Lung microvascular endothelial cell (primary cell): ENCODE results near the gene SMARCD1. TPM values are rescaled to one million over a fixed set of nuclear protein-coding genes. Genes with fewer than 3 reads are reported as not detected.
A peak's percentile ranks its signal among the peaks of the same experiment; 100 is the strongest.

Source experiments
- DNase-seq, 2 donors: peaks; one replicate each; pipeline versions ENCODE4 v3.0.0 to v3.0.0-alpha.2; 2010; ENCODE audit warnings: low read depth in 2 of 2
- total RNA-seq: library from RNA; depleted of rRNA; stranded (reverse); fragments of >200 nt; gene quantifications from 2 replicates; pipeline ENCODE4 v1.2.1, GENCODE V29; 2014

The SMARCD1 gene
- 41.6 and 41.9 TPM in 2 replicates for total RNA-seq

DNA sequence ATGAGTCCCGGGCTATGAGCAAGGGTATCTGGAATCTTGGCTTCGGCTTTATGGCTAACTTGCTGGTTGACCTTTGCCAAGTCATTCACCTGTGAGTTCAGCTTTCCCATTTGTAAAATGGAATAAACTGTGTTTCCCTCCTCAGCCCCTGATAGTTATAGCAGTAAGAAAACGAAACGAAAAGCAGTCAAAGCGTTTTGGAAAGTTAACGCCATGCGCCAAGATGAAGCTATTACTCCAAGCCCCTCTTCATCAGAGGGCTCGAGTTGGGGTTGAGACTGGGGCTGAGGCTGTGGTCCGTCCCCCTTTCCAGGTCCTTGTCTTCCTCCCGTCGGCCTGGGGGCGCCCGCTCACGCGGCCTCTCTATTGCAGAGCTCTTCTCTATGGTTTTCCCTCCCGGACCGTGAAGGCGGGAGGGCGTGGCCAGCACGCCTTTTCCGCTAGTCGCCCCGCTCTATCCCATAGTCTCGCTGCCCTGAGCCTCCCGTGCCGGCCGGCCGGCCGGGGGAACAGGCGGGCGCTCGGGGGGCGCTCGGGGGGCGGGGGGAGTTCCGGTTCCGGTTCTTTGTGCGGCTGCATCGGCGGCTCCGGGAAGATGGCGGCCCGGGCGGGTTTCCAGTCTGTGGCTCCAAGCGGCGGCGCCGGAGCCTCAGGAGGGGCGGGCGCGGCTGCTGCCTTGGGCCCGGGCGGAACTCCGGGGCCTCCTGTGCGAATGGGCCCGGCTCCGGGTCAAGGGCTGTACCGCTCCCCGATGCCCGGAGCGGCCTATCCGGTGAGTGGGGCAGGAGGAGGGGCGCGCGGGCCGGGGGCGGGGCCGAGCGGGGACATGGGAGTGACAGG, at the start of gene SMARCD1:
Gene SMARCD1, plus strand, starts transcription at position 568 of the 840 bp plus-strand sequence. Its CDS starts 28 bp downstream, at position 596.
- DNase-seq: peak; percentile 94 to 96

DNA sequence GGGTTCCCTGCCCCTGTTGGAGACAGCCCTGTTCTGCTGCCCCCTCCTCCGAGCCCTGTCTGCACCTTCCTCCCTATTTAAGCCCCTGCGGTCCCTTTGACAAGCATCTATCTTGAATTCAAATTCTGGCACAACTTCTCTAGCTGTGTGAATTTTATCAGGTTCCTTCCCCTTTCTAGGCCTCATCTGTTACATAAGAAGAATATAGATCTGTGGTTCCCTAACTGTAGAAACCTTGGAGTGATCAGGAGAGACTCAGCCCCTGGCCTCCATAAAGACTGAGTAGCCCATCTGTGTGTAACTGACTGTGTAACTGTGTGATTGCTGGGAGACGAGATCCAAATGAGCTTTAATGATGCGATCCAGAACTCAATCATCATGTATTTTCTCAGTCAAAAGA, 46.8 kb upstream of the SMARCD1 start:
- no peak for DNase-seq

- peak; percentile 78 to 83 for DNase-seq
Observed at GRCh38 chr12:50039151-50039835, 45.8 kb upstream of the SMARCD1 start.

DNA sequence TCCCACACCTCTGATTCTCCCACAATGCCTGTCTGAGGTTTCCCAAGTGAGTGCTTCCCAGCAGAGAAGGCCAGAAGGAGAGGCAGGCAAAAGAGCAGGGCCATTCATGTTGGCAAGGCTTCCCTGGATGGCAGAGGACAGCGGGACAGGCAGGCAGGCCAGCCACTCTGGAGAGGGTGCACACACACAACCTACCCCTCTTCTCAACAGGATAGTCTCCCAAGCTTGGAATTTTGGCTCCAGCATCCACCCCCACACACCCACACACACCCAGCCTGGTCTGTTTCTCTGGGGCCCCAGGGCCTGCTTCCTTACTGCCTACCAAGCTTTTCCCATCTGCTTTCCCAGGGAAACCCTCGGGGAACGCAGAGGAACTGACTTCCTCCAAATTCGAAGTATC, 44.5 kb upstream of the SMARCD1 start:
- no peak for DNase-seq

GRCh38 chr12:50041062-50041860, 43.9 kb upstream of the SMARCD1 start:
- no peak for DNase-seq

DNA sequence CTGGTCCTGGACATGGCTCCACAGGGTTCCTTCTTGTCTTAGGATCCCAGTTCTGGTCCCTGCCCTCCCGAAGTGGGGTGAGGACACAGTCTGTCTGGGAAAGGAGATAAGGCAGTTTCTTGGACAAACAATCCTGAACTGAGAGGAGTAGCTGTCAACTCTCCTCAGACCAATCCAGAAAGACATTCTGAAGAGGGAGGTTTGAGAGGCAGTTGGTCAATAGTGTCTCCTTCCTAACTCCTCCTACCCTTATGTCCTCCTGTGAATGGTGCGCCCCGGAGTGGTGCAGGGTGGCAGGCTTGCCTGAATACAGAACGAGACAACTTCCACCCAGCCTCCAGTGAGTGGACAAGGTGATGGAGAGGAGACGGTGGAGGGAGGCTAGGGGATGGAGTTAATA, 43.2 kb upstream of the SMARCD1 start:
- DNase-seq: no peak

- no peak for DNase-seq
Observed at GRCh38 chr12:50042693-50043092, 42.4 kb upstream of the SMARCD1 start.

- no peak for DNase-seq
Observed at GRCh38 chr12:50043308-50043707, 41.8 kb upstream of the SMARCD1 start.

DNA sequence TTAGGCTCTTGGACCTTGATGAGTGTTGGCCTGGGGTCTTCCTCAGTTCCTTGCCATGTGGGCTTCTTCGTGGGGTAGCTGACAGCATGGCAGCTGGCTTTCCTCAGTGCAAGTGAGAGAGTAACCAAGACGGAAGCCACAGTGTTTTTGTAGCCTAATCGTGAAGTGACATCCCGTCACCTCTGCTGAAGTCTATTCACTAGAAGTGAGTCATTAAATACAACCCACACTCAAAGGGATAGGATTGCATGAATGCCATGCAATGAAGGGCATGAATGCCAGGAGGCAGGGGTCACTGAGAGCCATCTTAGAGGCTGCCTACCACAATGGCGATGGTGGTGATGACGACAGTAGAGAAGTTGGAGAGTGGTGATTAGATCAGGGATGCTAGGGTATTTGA, 41.3 kb upstream of the SMARCD1 start:
- DNase-seq: no peak

DNA sequence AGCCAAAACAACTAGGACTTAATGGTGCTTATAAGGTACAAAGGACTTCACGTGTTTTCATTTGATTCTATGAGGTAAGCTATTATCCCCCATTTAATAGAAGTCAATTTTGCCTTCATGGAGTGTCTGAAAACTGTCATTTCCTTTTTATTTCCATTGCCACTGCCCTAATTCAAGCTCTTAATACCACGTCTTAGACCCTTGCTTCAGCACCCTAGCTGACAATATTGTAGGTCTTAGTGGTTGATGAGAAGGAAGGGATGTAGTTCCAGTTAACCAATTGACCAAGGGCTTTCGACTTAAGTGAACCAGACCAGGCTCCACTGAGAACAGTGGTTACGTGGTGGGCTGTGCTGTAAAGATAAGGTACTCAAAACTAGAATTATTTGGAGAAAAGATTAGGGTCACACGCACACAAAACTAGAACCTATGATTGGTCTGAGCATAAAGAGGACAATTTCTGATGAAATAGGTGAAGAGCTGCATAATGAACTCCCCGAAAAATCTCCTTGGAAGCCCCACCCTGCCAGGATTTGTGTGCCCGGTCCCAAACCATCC, 37.4 kb upstream of the SMARCD1 start:
- no peak for DNase-seq

- no peak for DNase-seq
Observed at GRCh38 chr12:50049254-50050118, 35.7 kb upstream of the SMARCD1 start.

- DNase-seq: no peak
Observed at GRCh38 chr12:50050119-50050385, 35.1 kb upstream of the SMARCD1 start.

- peak in 1 of 2 donors; percentile 22 for DNase-seq
Observed at GRCh38 chr12:50050410-50051098, 34.6 kb upstream of the SMARCD1 start.

DNA sequence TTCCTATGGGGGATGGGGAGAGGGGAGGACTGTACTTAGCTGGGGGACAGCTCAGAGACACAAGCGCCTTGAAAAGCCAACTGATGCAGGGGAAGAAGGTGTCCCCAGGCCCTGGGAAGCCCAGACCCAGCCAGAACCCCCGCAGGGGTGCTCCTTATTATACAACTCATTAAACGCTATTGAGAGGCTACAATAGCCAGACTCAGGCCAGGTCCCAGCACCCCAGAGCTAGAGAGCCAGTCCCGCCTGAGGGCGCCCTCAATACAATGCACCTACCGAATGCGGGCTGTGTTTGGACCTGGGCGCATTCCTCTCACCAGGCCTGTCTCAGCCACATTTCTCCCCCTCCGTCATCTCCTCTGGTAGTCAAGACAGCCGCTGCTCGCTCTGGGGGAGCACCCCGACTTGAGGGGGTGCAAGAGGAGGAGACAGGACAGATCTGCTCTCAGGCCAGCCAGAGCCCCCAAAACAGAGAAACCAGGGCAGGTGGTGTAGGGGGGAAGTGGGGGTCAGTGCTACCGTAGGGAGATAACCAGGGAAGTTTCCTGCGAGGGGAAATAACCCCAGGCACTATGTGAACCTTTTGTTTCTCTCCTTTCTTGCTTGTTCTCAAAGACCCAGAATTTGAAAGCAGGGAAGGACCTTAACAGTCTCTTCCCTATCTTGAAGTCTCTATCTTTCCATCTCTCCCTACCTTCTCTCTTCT, 33.9 kb upstream of the SMARCD1 start:
- no peak for DNase-seq

DNA sequence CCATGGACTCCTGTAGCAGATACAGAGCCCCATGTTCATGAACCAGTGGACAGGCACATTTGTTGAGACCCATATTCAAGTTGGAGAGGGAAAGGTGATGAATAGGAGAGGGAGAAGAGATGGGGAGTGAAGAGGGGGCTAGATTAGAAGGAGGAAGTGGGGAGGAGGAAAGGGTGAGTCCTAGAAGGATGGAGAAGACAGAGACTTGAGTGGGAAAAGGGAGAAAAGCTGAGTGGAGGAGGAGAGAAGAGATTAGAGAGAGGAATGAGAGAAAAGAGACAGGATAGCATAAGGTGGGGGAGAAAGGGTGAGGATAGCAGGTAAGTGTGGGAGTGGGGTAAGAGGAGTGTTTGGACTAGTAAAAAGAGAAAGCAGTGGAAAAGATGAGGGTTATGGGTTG, 32.6 kb upstream of the SMARCD1 start:
- no peak for DNase-seq

- no peak for DNase-seq
Observed at GRCh38 chr12:50052964-50053363, 32.2 kb upstream of the SMARCD1 start.

DNA sequence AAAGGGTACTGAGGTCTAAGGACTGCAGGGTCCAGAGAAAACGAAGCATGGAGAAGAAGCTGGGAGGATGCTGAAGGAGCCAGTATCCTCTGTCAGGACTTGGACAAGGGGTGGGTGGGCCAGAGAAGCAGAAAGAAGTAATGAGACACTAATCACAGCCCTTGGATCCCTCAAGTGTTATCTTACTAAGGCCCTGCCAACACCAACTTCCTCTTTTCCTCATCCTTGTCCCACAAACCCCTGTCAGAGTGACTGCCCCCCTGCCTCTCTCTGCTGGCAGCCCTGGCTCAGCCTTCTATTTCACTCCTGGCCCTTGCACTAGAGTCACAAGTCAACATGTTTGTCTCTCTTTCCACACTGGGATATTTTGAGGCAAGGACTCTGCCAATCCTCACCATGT, 31.6 kb upstream of the SMARCD1 start:
- no peak for DNase-seq

DNA sequence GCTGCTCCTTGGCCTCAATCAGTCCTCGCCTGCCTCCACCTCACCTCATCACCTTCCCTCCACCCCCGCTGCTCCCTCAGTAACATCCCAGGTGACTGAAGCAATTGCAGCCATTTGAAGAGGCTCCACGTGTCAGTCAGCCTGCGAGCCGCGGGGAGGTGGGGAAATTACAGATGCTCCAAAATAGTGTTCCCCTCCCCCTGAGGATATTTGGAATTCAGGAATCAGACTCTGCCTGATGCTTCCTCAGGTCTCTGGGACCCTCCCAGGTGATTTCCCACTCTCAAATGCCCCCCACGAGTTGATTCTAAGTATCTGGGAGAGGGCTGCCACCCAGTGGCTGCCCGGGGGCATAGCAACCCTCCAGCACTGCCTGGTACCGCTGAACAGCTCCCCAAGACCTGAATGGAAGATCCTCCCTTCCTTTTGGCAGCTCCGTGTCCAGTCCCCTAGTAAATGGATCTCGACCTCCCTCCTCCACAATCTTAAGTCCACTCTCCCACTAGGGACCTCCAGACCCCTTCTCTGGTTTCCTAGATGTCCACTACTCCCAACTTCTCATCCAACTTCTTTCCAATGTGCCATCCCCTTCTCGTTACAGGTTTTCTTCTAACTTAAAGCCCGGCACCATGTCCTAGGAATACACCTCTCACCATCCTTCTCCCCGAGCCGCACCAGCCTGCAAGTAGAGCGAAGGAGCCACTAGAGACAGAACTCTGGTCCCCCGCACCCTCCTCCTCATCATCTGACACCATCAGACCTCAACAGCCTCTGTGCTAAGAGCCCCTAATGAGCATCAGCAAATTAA, 29.1 kb upstream of the SMARCD1 start:
- peak; percentile 58 to 65 for DNase-seq

GRCh38 chr12:50056639-50056976, 28.5 kb upstream of the SMARCD1 start:
- DNase-seq: no peak
